ENCODE measurements around the gene GABBR2. TPM values are rescaled to one million over a fixed set of nuclear protein-coding genes. Genes with fewer than 3 reads are reported as not detected.
"Not testable (repeated sequence)": the region's sequence is repeated elsewhere in the genome, so short reads cannot be mapped to it uniquely, and the experiment has no call there.

The GABBR2 gene
- total RNA-seq, 1 donor from 2014 or later, result 0.24 TPM

GRCh38 chr9:98657897-98658296 lies 50.8 kb downstream of the GABBR2 start:
- Histone ChIP-seq H3K9me3 (no peaks in the 10 kb centered on the region), H3K4me1 (no peaks in the 10 kb centered on the region), H3K27me3 (ENCODE audit: low read depth) (no peaks in the 10 kb centered on the region), H3K27ac (no peak overlapping the region), H3K36me3 (no peaks in the 10 kb centered on the region), H3K4me3 (no peak overlapping the region)
- no peak for DNase-seq
- intact Hi-C loops (cut with DNase I), result no loop called here
- TF ChIP-seq CTCF (IDR thresholded peaks at IDR 0.05), result no peak
- ATAC-seq, result no peak

- H3K4me3 ChIP-seq, result no peak overlapping the region
Measured at GRCh38 chr9:98656511-98656910, 52.2 kb downstream of the GABBR2 start.

GRCh38 chr9:98655428-98655827 lies 53.3 kb downstream of the GABBR2 start:
- H3K4me1 ChIP-seq; DNase-seq; ATAC-seq; H3K9me3 ChIP-seq; H3K4me3 ChIP-seq; H3K27me3 ChIP-seq (ENCODE audit: low read depth); H3K36me3 ChIP-seq; intact Hi-C loops (cut with DNase I); H3K27ac ChIP-seq: not testable (repeated sequence)

More at GRCh38 chr9:98656511-98656910, 52.2 kb downstream of the GABBR2 start:
- ATAC-seq (no peak), DNase-seq (no peak)
- intact Hi-C loops (cut with DNase I), result no loop called here
- Histone ChIP-seq H3K27me3 (ENCODE audit: low read depth) (no peaks in the 10 kb centered on the region), H3K36me3 (no peaks in the 10 kb centered on the region), H3K4me1 (no peaks in the 10 kb centered on the region), H3K27ac (no peak overlapping the region), H3K9me3 (no peaks in the 10 kb centered on the region)
- TF ChIP-seq CTCF (IDR thresholded peaks at IDR 0.05), result no peak

- DNase-seq, result no peak
- intact Hi-C loops (cut with DNase I), result no loop called here
- H3K4me3 ChIP-seq, result no peak overlapping the region
Measured at GRCh38 chr9:98654247-98654646, 54.5 kb downstream of the GABBR2 start.

DNA sequence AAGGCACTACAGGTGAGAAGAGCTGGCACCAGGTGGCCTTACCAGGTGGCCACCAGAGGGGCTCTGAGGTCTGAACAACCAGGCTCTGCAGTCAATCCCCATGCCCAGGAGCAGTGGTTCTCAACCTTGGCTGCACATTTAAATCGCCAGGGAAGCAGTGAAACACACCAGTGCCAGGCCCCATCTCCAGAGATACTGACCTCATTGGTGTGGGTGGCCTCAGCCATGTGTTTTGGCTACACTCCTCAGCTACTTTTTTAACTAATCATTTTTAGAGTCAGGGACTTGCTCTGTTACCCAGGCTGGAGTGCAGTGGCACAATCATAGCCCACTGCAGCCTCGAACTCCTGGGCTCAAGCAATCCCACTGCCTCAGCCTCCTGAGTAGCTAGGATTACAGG lies 56.0 kb downstream of the GABBR2 start:
- H3K9me3 ChIP-seq, result no peaks in the 10 kb centered on the region
- intact Hi-C loops (cut with DNase I), result no loop called here
- no peak overlapping the region for H3K27ac ChIP-seq
- ATAC-seq (no peak), DNase-seq (no peak)
- no peaks in the 10 kb centered on the region for H3K4me1 ChIP-seq
- no peaks in the 10 kb centered on the region for H3K27me3 ChIP-seq (ENCODE audit: low read depth)
- H3K36me3 ChIP-seq, result no peaks in the 10 kb centered on the region
- no peak overlapping the region for H3K4me3 ChIP-seq
- TF ChIP-seq CTCF (IDR thresholded peaks at IDR 0.05), result no peak

More at GRCh38 chr9:98654247-98654646, 54.5 kb downstream of the GABBR2 start:
- Histone ChIP-seq H3K27ac (no peak overlapping the region), H3K27me3 (ENCODE audit: low read depth) (no peaks in the 10 kb centered on the region), H3K9me3 (no peaks in the 10 kb centered on the region), H3K36me3 (no peaks in the 10 kb centered on the region), H3K4me1 (no peaks in the 10 kb centered on the region)
- TF ChIP-seq CTCF (IDR thresholded peaks at IDR 0.05), result no peak
- ATAC-seq, result no peak

- no peak overlapping the region for H3K27ac ChIP-seq
- no peaks in the 10 kb centered on the region for H3K9me3 ChIP-seq
- intact Hi-C loops (cut with DNase I), result no loop called here
- DNase-seq (no peak), ATAC-seq (no peak)
- H3K4me3 ChIP-seq, result no peak overlapping the region
- H3K4me1 ChIP-seq, result no peaks in the 10 kb centered on the region
- TF ChIP-seq CTCF (IDR thresholded peaks at IDR 0.05), result no peak
- no peaks in the 10 kb centered on the region for H3K36me3 ChIP-seq
- no peaks in the 10 kb centered on the region for H3K27me3 ChIP-seq (ENCODE audit: low read depth)
Measured at GRCh38 chr9:98652302-98652701, 56.4 kb downstream of the GABBR2 start.

Data from lower lobe of right lung (tissue), 2 donors.